ENCODE results near the gene RASA3. TPM values are rescaled to one million over a fixed set of nuclear protein-coding genes. Genes with fewer than 3 reads are reported as not detected.

Gene RASA3
- total and polyA plus RNA-seq, 2 donors (not counting 3 experiments of a cell fraction or from before 2014, with no cell fraction given), result 26.5 to 53.8 TPM

- no peaks in the 10 kb centered on the region for H4K20me1 ChIP-seq (replicated peaks; ENCODE audit: control insufficient read depth, extremely low read depth, insufficient read depth, low read length)
Observed at GRCh38 chr13:113947311-113948033, 185.0 kb downstream of the RASA3 start.

More at GRCh38 chr13:113947311-113948033, 185.0 kb downstream of the RASA3 start:
- Histone ChIP-seq H3K9me3 (replicated peaks; ENCODE audit: control insufficient read depth, insufficient read depth, low read length) (no peaks in the 10 kb centered on the region), H3K27me3 (ENCODE audit: control insufficient read depth in 2 of 2, insufficient read depth in 2 of 2, low read length in 2 of 2) (no peaks in the 10 kb centered on the region), H3K4me3 (replicated peaks in 1 of 3; ENCODE audit: insufficient read depth in 1 of 3, low read depth in 1 of 3, low read length in 3 of 3) (no peak overlapping the region), H3K9me1 (replicated peaks; ENCODE audit: control insufficient read depth, extremely low read depth, insufficient read depth, low read length) (no peaks in the 10 kb centered on the region), H3K27ac (ENCODE audit: insufficient read depth, low read depth, low read length) (no peak overlapping the region), H3K4me2 (ENCODE audit: insufficient read depth, low read length) (no peak overlapping the region), H3K79me2 (ENCODE audit: control insufficient read depth, insufficient read depth, low read length) (no peaks in the 10 kb centered on the region), H3K9ac (replicated peaks; ENCODE audit: extremely low read depth, insufficient read depth, low read length) (no peak overlapping the region), H2AFZ (ENCODE audit: low read depth, low read length) (no peak overlapping the region), H3K36me3 (ENCODE audit: control insufficient read depth in 2 of 2, extremely low read depth in 1 of 2, insufficient read depth in 2 of 2, low read length in 2 of 2) (no peaks in the 10 kb centered on the region), H3K4me1 (ENCODE audit: control insufficient read depth, extremely low read depth, insufficient read depth, low read length) (no peaks in the 10 kb centered on the region)
- peak; percentile 31 for DNase-seq (ENCODE audit: low read depth, low spot score)
- ChIA-PET POLR2A (no interaction called here), CTCF (interaction anchor here (0.6 to 3.1 kb wide), 28 partner anchors 9 to 321 kb away, joined by 3 to 30 read pairs (median 4); partner anchors contain the start of genes GAS6, GRK1 and TMEM255B)
- dilution Hi-C loops (cut with MboI; ENCODE audit: extremely low pct_ligation_motif_present, low sequenced_read_pairs), result no loop called here
- BruUV-seq (replicated peaks), result no TSS peak
- TF ChIP-seq GATA2 (IDR thresholded peaks at IDR 0.05; ENCODE audit: insufficient read depth, insufficient read length, low read depth, low read length) (no peak), POLR2A (IDR thresholded peaks at IDR 0.05; ENCODE audit: low read depth, low read length) (no peak), EZH2 (IDR thresholded peaks at IDR 0.05; ENCODE audit: borderline replicate concordance, low read depth, low read length, severe bottlenecking) (no peak), MAX (IDR thresholded peaks at IDR 0.05; ENCODE audit: insufficient read depth, insufficient read length) (peak; percentile 55), FOS (IDR thresholded peaks at IDR 0.05; ENCODE audit: borderline replicate concordance, insufficient read depth, low read length) (no peak), JUN (IDR thresholded peaks at IDR 0.05; ENCODE audit: borderline replicate concordance, insufficient read depth, insufficient read length, low read depth) (no peak), MYC (IDR thresholded peaks at IDR 0.05; ENCODE audit: low read depth, low read length) (no peak), POLR2AphosphoS5 (IDR thresholded peaks at IDR 0.05; ENCODE audit: insufficient read depth, low read depth, low read length) (no peak), CTCF (IDR thresholded peaks at IDR 0.05; ENCODE audit: extremely low read depth in 1 of 2, insufficient read depth in 1 of 2, low read depth in 1 of 2, low read length in 2 of 2) (peak in 1 of 2 donors; percentile 67)
- intact Hi-C loops (cut with micrococcal nuclease), result loop anchor here (1.0 kb wide), 1 partner anchor 130 kb away; no protein-coding TSS in a partner anchor
- FAIRE-seq, result no peak

All from endothelial cell of umbilical vein (primary cell).